Activated CD4-positive, alpha-beta T cell treated with anti-CD3 and anti-CD28 coated beads for 1 hour (primary cell): Measurements from ENCODE around the gene ADRB2.
"Not testable (repeated sequence)": the region's sequence is repeated elsewhere in the genome, so short reads cannot be mapped to it uniquely, and the experiment has no call there.

Source experiments
- DNase-seq: peaks from one replicate; pipeline ENCODE4 v3.0.0-alpha.2; 2020

The ADRB2 gene

DNA sequence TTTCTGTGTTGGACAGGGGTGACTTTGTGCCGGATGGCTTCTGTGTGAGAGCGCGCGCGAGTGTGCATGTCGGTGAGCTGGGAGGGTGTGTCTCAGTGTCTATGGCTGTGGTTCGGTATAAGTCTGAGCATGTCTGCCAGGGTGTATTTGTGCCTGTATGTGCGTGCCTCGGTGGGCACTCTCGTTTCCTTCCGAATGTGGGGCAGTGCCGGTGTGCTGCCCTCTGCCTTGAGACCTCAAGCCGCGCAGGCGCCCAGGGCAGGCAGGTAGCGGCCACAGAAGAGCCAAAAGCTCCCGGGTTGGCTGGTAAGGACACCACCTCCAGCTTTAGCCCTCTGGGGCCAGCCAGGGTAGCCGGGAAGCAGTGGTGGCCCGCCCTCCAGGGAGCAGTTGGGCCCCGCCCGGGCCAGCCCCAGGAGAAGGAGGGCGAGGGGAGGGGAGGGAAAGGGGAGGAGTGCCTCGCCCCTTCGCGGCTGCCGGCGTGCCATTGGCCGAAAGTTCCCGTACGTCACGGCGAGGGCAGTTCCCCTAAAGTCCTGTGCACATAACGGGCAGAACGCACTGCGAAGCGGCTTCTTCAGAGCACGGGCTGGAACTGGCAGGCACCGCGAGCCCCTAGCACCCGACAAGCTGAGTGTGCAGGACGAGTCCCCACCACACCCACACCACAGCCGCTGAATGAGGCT, at the start of gene ADRB2:
ADRB2 (plus strand) TSS at position 559 of the 686 bp plus-strand sequence. CDS start 221 bp downstream, outside the sequence.
- DNase-seq, result peak; percentile 80

DNA sequence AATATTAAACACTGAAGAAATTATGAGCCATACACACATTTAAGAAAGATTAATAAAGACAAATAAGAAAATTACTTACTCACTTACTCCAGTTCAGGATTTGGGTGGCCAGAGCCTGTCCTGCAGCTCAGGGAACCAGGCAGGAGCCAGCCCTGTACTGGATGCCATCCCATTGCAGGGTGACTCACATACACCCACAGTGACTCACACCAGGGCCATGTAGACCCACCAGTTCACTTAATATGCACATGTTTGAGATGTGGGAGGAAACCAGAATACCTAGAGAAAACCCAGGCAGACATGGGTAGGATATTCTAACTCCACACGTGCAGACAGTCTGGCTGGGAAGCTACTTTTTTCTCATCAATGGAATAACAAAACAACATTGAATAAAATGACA, 49.6 kb upstream of the ADRB2 start:
- DNase-seq, result no peak

DNA sequence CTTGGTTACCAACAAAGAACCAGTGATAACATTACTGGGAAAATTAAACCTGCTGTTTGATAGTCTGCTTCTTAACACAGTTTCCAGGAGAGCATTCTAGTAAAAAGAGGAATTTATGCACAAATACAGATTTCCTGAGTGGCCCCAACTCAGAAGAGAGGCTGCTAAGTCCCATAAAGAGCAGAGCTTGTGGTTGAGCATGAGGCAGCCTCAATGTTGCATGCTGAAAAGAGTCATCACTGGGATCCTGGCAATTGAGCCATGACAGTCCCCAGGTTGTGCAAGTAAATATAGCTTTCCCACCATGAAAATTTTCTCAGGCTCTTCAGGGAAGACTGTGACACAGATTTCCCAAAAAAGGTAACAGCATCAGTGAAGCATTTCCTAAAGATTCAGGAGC, 47.5 kb upstream of the ADRB2 start:
- DNase-seq, result no peak

DNA sequence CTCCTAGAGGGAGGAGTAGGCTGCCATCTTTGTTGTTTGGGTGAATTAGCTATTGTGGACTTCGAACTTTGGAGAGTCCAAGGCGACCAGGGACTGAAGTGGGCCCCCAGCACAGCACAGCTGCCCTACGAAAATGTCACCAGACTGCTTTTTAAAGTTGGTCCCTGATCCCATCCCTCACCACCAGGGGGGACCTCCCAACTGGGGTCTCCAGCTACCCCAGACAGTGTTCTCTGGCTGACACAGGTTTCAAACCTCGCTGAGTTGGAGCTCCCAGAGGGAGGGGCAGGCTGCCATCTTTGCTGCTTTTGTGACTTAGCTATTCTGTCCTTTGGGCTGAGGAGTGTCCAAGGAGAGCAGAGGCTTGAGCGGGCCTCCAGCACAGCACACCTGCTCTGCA, 45.7 kb upstream of the ADRB2 start:
- DNase-seq, result no peak

DNA sequence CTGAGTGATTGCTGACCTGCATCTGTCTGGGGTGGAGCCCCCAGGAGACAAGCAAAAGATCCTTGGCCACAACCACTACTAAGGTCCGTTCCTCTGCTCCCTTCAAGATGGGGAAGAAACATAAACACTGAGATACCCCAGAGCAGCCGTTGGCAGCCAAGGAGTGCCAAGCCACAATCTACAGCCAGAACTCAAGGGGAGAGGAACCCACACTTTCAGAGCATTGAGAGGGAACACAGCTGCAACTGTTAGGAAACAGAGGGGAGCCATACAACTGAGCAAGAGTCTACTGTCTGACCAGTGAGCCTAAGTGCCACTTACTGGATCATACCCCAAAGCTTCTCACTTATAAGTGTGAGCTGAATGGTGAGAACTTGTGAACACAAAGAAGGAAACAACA, 44.6 kb upstream of the ADRB2 start:
- no peak for DNase-seq

DNA sequence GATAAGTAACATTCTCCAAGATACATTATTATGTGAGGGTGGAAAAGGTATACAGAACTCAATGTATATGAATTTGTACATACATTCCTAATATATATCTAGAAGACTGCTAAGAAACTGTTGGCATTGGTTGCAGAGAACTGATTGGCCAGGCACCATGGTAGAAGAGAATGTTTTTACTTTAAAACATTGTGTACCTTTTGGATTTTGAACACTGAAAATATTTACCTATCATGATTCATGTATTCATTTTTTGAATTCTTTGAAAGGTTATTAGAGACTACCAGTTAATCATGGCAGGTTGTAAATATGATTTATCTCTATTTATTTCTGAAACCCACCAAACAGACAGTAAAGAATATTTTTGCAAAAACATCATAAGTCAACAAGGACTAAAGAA, 41.2 kb upstream of the ADRB2 start:
- DNase-seq, result no peak

GRCh38 chr5:148786456-148786855, 40.0 kb upstream of the ADRB2 start:
- no peak for DNase-seq

DNA sequence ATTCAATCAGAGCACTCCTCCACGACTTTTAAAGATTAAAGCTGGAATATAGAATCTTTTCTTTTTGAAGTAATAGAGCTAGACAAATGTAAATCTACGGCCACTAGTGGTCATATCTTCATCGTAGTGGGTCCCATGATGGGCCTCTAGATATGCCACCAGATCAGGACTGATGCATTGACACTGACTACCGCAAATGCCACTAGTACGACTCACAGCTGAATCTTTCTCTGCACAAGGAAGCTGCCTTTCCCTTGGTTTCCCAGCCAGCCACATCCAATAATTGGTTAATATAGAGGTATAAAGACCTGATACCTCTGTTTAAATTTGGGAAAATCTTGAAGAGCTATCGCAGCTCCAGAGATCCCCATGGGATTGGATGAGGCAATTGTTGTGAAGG, 37.8 kb upstream of the ADRB2 start:
- no peak for DNase-seq

GRCh38 chr5:148790545-148791333, 35.7 kb upstream of the ADRB2 start:
- no peak for DNase-seq

DNA sequence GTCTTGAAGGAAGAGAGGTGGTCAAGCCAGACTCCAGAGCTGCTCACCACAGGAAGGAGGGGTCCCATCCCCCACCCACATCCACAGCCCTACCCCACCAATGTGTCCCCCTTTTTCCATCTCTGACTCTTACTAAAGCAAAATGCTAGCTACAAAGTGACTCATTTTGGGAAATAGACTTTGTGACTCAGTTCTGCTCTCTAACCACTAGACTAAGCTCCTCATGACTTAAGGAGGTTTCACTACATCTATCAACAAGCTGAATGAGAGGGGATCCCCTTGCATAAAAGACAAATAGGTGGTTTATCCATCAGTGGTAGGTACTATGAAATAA, 35.1 kb upstream of the ADRB2 start:
- DNase-seq, result no peak

DNA sequence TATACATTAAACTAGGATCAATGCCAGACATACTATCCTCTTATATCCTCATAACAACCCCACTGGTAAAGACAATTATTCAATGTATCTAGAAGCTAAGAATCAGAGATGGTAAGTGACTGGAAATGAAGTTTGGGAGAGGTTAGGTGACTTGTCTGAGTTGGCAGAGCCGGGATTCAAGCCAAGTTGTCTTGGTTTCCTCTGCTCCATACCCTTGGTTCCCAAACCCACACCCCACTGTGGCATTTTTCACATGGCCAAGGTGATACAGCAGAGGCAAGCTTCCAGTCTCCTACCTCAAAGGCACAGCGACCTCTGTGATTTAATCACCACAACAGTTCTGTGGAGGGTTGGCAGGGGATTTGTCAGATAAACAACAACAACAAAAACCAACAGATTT, 34.7 kb upstream of the ADRB2 start:
- no peak for DNase-seq

- DNase-seq, result no peak
These were observed 33.7 kb upstream of the ADRB2 start for GRCh38 chr5:148792744-148793143.

DNA sequence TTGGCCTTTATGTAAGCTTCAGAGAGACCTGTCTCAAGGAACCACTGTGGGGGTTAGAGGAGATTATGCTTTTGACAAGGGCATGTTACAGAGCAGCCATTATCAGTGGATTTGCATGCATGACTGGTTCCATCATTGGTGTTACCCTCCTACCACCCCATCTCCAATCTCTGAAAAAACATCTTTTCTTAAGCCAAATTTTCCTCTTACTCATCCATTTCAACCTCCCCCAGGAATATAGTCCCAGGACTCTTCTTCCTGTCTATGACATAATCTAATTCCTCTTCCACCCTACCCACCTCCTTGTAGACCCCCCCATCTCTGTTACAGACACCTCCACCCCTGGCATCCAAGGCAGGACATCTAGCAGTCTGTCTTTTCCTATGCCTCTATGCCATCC, 33.1 kb upstream of the ADRB2 start:
- no peak for DNase-seq

DNA sequence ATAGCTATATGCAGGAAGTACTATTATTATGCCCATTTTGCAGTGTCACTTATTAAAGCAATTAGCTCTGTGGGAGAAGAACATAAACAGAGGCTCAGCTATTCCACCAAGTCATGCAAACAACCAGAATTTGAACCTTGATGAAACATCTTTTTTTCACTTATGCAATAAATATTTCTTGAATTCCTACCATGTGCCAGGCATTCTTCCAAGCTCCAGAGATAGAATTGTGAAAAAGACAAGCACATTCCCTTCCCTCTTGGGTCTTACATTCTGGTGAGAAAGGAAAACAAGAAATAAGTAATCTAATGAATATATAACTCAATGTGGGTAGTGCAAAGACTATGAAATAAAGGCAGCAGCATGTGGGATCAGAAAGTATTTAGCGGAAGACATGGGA, 32.1 kb upstream of the ADRB2 start:
- no peak for DNase-seq

- no peak for DNase-seq
These were observed 31.5 kb upstream of the ADRB2 start for GRCh38 chr5:148794729-148795561.

DNA sequence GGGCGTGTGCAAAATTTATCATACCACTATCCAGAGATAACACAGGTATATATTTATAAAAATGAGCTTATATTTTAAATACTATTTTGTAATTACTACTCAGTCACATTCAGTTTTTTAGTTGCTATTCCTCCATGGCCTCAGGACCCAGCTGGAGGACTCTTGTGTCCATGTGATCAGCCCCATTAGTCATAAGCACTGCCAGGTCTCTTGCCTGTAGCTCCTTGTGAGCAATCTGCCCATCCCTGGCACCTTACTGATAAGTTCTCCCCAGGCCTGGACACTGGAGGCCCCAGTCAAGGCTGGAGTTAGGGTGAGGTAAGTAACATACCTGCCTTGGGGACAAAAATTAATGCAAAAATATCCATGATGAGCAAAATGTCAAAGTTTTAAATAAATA, 29.5 kb upstream of the ADRB2 start:
- DNase-seq, result no peak

DNA sequence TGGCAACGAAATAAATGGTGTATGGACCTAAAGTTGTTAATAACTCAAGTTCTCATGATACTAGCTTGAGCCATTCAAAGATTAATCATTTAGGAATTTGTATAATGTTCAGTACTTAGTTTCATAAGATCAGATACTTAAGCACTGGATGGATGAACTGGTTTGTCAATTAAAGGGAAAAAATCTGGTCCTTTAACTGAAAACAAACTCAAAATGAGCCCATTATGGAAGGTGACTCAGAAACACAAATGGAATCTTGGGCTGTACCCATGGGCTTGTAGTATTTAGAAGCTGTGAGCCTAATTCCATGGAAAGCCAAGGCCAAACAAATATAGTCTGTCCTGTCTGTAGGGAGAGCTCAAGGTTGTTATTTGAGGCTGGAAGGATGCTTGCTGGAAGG, 27.6 kb upstream of the ADRB2 start:
- no peak for DNase-seq

DNA sequence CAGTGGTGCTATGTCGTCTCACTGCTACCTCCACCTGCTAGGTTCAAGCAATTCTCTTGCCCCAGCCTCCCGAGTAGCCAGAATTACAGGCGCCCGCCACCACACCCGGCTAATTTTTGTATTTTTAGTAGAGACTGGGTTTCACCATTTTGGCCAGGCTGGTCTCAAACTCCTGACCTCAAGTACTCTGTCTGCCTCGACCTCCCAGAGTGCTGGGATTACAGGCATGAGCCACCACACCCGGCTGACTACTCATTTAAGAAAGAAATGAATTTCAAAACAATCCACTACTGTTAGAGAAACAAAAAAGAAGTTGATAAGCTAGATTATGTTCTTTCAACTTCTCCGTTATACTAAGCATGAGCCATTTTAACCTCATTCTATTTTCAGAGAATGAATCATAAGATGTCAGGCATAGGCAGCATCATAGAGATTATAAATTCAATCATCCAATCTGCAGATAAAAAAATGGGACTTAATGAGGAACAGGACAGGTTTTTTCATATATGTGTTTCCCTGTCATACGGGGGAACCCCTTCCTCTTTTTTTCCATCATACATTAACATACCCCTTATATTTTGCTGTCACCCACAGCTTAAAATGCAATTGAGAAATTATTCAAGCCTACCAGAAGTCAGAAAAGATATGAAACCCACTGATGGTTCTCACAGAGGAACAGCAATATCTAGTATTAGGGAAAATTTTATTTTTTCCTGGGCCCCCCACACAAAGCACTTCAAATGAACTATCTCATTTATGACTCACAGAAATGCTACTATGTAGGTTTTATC, 26.5 kb upstream of the ADRB2 start:
- no peak for DNase-seq

DNA sequence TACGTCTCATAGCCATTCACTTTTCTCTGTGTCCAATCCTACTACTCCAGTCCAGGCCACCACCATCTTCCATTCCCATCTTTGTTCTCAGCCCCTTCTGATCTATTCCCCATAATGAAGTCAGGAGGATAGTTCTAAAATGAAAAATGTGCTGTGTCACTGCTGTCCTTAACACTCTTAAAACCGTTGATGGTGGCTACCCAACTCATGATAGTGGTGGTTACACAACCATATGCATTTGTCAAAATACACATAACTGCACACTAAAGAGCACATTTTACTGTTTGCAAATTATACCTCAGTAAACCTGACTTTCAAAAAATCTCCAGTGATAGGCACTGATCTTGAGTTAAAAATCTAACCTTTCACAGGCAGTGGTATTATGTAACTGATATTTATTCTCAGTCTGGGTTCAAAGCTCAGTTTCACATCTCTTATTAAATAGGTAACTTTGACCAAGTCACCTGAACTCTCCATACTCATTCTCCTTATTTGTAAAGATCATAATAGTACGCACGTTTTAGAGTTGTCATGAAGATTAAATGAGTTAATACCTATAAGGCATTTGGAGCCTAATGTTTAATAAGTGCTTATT, 24.6 kb upstream of the ADRB2 start:
- no peak for DNase-seq

- not testable (repeated sequence) for DNase-seq
These were observed 23.0 kb upstream of the ADRB2 start for GRCh38 chr5:148803451-148803850.

- no peak for DNase-seq
These were observed 22.0 kb upstream of the ADRB2 start for GRCh38 chr5:148804393-148804792.
